Activated T-cell treated with anti-CD3 and anti-CD28 coated beads for 4 hours (primary cell): ENCODE data around the gene ITFG2.
A peak's percentile ranks its signal among the peaks of the same experiment; 100 is the strongest.
"Not testable (repeated sequence)": the region's sequence is repeated elsewhere in the genome, so short reads cannot be mapped to it uniquely, and the experiment has no call there.

Experiments used
- DNase-seq: peaks from one replicate; pipeline ENCODE4 v3.0.0-alpha.2; 2020

ITFG2 gene

GRCh38 chr12:2832550-2833127 lies 20.2 kb downstream of the ITFG2 start:
- DNase-seq, result no peak

GRCh38 chr12:2833327-2833726 lies 20.9 kb downstream of the ITFG2 start:
- no peak for DNase-seq

GRCh38 chr12:2833810-2834209 lies 21.3 kb downstream of the ITFG2 start:
- DNase-seq, result no peak

- DNase-seq, result no peak
Observed at GRCh38 chr12:2834581-2835491, 22.4 kb downstream of the ITFG2 start, which contains the start of gene NRIP2. TSS of gene NRIP2 (minus strand) at chr12:2835035. CDS start at chr12:2834983, 52 bp downstream.

- DNase-seq, result no peak
Observed at GRCh38 chr12:2835691-2836403, 23.4 kb downstream of the ITFG2 start.

- DNase-seq, result no peak
Observed at GRCh38 chr12:2836574-2836973, 24.1 kb downstream of the ITFG2 start.

GRCh38 chr12:2841056-2841650 lies 28.7 kb downstream of the ITFG2 start:
- DNase-seq, result no peak

GRCh38 chr12:2842948-2843347 lies 30.5 kb downstream of the ITFG2 start:
- no peak for DNase-seq

GRCh38 chr12:2844786-2845185 lies 32.3 kb downstream of the ITFG2 start:
- DNase-seq, result no peak

- DNase-seq, result no peak
Observed at GRCh38 chr12:2845280-2845679, 32.8 kb downstream of the ITFG2 start.

GRCh38 chr12:2851931-2852330 lies 39.5 kb downstream of the ITFG2 start:
- no peak for DNase-seq

GRCh38 chr12:2853626-2854025 lies 41.2 kb downstream of the ITFG2 start:
- peak; percentile 23 for DNase-seq

GRCh38 chr12:2854669-2855453 lies 42.4 kb downstream of the ITFG2 start:
- DNase-seq, result no peak

GRCh38 chr12:2855546-2855945 lies 43.1 kb downstream of the ITFG2 start:
- no peak for DNase-seq

- DNase-seq, result no peak
Observed at GRCh38 chr12:2856051-2856450, 43.6 kb downstream of the ITFG2 start.

- no peak for DNase-seq
Observed at GRCh38 chr12:2857021-2857431, 44.6 kb downstream of the ITFG2 start, which contains the start of gene TEX52. TSS of gene TEX52 (minus strand) at chr12:2857039. CDS start at chr12:2857026, 13 bp downstream.

- no peak for DNase-seq
Observed at GRCh38 chr12:2857576-2857975, 45.1 kb downstream of the ITFG2 start.

- no peak for DNase-seq
Observed at GRCh38 chr12:2858334-2858733, 45.9 kb downstream of the ITFG2 start.

- DNase-seq, result no peak
Observed at GRCh38 chr12:2858944-2859421, 46.5 kb downstream of the ITFG2 start.

GRCh38 chr12:2860170-2860569 lies 47.7 kb downstream of the ITFG2 start:
- DNase-seq, result no peak

GRCh38 chr12:2862876-2863275 lies 50.4 kb downstream of the ITFG2 start:
- DNase-seq, result no peak

- not testable (repeated sequence) for DNase-seq
Observed at GRCh38 chr12:2863402-2863801, 50.9 kb downstream of the ITFG2 start.
